ENCODE results near the gene NOCT.
"Not testable (repeated sequence)": the region's sequence is repeated elsewhere in the genome, so short reads cannot be mapped to it uniquely, and the experiment has no call there.

Gene NOCT

GRCh38 chr4:139009702-139010101 lies 5.9 kb upstream of the NOCT start:
- DNase-seq (ENCODE audit: low read depth, low spot score), result no peak

DNA sequence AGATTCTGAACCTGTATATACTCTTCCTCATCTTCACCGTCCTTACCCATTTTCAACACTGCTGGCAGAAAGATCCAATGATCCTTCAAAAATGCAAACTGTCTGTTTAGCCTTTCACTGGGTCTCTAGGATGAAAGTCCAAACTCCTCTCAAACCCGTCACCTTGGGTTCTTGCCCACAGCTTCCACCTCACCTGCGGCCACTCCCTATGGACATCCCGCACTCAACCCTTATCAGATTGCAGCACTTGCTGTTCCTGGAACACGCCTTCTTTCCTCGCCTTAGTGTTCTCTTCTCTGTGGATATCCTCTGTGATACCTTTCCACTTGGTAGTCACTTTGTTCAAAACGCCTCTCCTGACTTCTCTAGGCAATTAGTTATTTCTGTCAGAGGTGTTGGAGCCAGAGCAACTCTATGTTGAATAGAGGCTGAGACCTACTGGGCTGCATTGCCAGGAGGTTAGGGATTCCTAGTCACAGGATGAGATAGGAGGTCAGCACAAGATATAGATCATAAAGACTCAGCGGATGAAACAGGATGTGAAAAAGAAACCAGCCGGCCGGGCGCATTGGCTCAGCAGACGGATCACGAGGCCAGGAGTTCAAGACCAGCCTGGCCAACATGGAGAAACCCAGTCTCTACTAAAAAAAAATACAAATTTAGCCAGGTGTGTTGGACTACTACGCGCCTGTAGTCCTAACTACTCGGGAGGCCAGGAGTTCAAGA lies 4.2 kb upstream of the NOCT start:
- DNase-seq (ENCODE audit: low read depth, low spot score), result no peak

- DNase-seq (ENCODE audit: low read depth, low spot score), result no peak
These were observed 961 bp upstream of the NOCT start for GRCh38 chr4:139014371-139015268.

- DNase-seq (ENCODE audit: low read depth, low spot score), result peak; percentile 8
These were observed 429 bp downstream of the NOCT start for GRCh38 chr4:139015948-139016471.

DNA sequence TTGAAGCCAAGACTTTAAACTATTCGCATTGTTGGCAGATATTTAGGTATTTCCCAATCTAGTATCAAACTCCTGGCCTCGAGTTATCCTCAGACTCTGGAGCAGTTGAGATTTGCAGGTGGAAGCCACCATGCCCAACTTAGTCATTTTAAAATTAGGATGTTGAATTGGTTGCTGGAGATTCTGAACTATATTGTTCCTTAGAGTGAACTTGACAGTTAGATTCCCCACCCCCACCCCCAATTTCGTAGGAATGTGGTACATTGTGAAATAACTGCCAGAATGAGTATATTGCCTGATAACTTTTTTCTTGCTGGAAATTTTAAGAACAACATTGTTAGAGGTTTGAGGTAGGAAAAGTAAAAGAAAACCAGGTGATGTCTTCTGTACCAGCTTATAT lies 2.3 kb downstream of the NOCT start:
- DNase-seq (ENCODE audit: low read depth, low spot score), result no peak

GRCh38 chr4:139018501-139018900 lies 2.9 kb downstream of the NOCT start:
- DNase-seq (ENCODE audit: low read depth, low spot score), result no peak

GRCh38 chr4:139018971-139019758 lies 3.6 kb downstream of the NOCT start:
- no peak for DNase-seq (ENCODE audit: low read depth, low spot score)

- no peak for DNase-seq (ENCODE audit: low read depth, low spot score)
These were observed 4.8 kb downstream of the NOCT start for GRCh38 chr4:139020384-139020783.

DNA sequence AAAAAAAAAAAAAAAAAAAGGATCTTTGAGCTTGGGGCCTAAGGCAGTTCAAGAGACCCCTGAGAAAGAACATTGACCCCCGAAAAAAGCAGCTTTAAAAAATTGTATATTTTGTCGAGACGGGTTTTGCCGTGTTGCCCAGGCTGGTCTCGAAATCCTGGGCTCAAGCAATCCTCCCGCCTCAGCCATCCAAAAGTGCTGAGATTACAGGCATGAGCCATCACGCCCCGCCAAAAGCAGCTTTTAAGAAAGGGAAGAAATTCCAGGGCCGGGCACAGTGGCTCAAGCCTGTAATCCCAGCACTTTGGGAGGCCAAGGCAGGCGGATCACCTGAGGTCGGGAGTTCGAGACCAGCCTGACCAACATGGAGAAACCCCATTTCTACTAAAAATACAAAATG lies 5.5 kb downstream of the NOCT start:
- DNase-seq (ENCODE audit: low read depth, low spot score), result not testable (repeated sequence)

DNA sequence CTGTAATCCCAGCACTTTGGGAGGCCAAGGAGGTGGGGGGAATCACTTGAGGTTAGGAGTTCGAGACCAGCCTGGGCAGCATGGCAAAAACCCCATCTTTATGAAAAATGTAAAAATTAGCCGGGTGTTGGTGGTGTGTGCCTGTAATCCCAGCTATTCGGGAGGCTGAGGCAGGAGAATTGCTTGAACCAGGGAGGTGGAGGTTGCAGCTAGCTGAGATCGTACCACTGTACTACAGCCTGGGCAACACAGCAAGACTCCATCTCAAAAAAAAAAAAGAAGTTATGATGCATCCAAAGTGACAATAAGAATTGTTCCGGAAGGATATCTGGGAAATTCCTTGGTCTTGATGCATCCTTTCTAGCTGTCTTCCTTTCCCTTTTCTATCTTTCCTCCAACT lies 7.3 kb downstream of the NOCT start:
- no peak for DNase-seq (ENCODE audit: low read depth, low spot score)

- no peak for DNase-seq (ENCODE audit: low read depth, low spot score)
These were observed 9.1 kb downstream of the NOCT start for GRCh38 chr4:139024686-139025085.

- DNase-seq (ENCODE audit: low read depth, low spot score), result no peak
These were observed 10.3 kb downstream of the NOCT start for GRCh38 chr4:139025841-139026240.

DNA sequence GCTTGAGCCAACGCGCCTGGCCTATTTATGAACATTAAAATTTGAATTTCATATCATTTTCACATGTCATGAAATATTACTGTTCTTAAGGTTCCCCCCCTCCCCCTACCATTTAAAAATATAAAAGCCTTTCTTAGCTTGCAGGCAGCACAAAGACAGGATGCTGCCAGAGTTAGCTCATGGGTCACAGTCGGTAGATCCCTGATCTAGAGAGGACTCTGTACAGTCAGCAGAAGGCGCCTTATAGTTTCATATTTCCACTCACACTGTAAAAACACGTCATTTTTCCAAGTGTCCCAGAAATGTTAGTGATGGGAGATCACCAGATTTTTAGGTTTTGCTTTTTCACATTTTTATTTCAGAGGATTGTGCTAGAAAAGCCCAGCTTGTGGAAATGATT lies 12.2 kb downstream of the NOCT start:
- DNase-seq (ENCODE audit: low read depth, low spot score), result no peak

DNA sequence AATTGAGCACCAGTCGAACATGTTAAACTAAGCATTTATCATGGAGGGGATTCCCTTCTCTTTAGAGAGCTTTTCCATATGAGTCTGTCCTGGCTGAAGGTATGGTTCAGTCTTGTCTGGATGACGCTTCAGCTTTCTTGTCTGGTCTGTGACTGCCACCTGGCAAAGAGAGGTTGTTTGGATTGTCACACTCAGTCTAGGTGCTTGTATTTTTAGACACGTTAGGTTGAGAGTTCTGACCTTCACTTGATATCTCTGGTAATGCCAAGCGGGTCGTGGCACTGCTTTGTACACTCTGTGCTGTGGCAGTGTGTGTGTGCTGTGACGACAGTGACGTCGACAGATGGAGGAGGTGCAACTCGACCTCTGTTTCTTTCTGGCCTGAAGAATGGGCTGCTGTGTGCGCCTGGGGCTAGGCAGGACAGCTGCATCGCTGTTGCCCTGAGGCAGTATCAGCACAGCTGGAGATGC lies 12.6 kb downstream of the NOCT start:
- no peak for DNase-seq (ENCODE audit: low read depth, low spot score)

DNA sequence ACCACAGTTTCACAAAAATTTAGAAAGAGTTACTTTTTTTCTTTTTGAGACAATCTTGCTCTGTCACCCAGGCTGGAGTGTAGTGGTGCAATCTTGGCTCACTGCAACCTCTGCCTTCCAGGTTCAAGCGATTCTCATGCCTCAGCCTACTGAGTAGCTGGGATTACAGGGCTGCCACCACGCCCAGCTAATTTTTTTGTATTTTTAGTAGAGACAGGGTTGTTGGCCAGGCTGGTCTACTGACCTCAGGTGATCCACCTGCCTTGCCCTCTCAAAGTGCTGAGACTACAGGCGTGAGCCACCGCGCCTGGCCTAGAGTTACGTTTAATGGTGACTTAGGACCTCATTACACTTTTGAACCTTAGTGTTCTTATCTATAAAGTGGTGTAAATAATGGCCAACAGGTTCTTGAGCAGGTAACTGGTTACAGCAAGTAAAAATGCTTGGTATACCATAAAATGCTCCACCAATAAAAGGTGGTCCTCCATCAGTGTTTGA lies 14.3 kb downstream of the NOCT start:
- not testable (repeated sequence) for DNase-seq (ENCODE audit: low read depth, low spot score)

DNA sequence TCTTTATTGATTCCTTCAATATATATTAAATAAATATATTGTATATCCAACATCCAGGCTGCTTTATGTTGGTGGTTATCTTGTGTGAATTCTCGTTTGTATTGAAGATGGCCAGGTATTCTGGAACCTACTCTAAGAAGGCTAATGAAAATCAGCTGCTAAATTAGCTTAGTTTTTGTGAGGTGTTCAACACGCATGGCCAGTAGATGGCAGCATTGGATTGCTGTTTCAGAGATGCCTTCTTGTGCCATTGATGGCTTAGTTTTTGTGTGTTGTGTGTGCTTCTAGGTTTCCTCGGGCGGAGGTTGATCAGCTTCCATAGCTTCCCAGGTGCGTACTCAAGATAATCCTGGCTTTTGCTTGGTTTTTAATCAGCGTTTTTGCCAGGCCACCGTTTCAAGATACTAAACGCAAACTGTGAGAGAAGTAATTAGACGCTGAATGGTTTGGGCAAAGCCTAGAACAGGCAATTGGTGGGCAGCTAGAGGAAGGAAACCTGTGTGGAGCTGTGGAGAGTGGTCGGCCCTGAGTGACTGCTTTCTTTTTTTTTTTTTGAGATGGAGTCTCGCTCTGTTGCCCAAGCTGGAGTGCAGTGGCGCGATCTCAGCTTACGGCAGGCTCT lies 15.1 kb downstream of the NOCT start:
- peak; percentile 61 for DNase-seq (ENCODE audit: low read depth, low spot score)

- no peak for DNase-seq (ENCODE audit: low read depth, low spot score)
These were observed 20.1 kb downstream of the NOCT start for GRCh38 chr4:139035650-139036049.

- DNase-seq (ENCODE audit: low read depth, low spot score), result no peak
These were observed 21.3 kb downstream of the NOCT start for GRCh38 chr4:139036885-139037284.

- no peak for DNase-seq (ENCODE audit: low read depth, low spot score)
These were observed 23.4 kb downstream of the NOCT start for GRCh38 chr4:139038874-139039443.

DNA sequence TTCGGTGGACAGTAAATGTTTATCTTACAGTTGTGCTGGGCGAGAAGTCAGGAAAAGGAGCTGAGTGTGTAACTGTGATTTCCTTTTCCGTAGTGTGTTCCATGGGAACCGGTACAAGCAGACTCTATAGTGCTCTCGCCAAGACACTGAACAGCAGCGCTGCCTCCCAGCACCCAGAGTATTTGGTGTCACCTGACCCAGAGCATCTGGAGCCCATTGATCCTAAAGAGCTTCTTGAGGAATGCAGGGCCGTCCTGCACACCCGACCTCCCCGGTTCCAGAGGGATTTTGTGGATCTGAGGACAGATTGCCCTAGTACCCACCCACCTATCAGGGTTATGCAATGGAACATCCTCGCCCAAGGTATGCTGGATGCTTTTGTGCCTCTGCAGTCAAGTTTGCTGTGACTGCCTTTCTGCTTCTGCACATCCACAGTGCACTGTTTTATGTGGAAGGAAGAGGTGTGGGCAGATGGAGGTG lies 27.4 kb downstream of the NOCT start:
- DNase-seq (ENCODE audit: low read depth, low spot score), result no peak

DNA sequence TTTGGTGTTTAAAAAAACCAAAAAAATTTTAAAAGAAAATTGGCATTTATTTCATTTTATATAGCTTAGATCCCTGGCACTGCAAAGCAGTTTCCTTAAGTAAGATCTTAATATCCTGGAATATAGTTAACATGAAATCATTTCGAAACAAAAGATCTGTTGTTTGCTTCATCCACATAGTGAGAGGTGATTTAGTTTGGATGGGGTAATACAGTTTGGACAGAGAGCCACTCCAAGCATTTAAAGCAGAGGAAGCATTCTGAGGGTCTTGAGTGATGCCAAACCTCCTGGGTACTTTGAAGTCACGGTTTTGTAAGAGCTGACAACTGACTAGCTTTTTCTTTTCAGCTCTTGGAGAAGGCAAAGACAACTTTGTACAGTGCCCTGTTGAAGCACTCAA lies 28.7 kb downstream of the NOCT start:
- DNase-seq (ENCODE audit: low read depth, low spot score), result no peak

Data from activated CD4-positive, CD25-positive, alpha-beta regulatory T cell treated with anti-CD3 and anti-CD28 coated beads, Interleukin-2, amount 50 U/mL, for 16 hours (primary cell).